NCI-H510A (cell line): Measurements from ENCODE around the gene SLC35E4.
"Not testable (repeated sequence)": the region's sequence is repeated elsewhere in the genome, so short reads cannot be mapped to it uniquely, and the experiment has no call there.

Experiments used
- DNase-seq: peaks from one replicate; lab custom pipeline; 2025; lab: John Stamatoyannopoulos, UW

SLC35E4 gene

DNA sequence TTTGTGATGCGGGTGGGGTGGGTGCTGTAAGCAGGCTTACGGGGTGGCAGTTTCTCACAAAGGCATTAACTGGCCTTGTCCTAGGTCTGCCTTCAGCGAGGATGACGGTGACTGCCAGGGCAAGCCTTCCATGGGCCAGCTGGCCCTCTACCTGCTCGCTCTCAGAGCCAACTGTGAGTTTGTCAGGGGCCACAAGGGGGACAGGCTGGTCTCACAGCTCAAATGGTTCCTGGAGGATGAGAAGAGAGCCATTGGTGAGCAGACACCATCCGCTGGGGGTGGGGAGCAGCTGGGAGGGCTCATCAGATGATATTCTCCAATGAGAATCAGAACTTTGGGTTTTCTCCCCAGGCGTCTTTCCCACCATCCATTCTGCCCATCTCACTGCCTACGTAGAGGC, 22.8 kb upstream of the SLC35E4 start:
- no peak for DNase-seq

GRCh38 chr22:30614268-30614667, 21.3 kb upstream of the SLC35E4 start:
- no peak for DNase-seq

GRCh38 chr22:30614879-30615278, 20.7 kb upstream of the SLC35E4 start:
- no peak for DNase-seq

DNA sequence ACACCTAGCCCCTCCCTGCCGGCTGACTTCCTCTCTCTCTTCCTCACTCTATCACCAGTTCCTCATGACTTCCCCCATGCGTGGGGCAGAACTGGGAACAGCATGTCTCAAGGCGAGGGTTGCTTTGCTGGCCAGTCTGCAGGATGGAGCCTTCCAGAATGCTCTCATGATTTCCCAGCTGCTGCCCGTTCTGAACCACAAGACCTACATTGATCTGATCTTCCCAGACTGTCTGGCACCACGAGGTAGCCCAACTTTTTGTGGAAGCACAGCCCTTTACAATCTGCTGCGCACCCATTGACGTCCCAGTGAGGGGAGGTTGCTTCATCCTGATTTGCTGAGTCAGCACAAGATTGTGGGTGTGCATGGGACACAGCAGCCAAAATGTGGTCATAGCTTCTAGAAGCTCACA, 20.0 kb upstream of the SLC35E4 start:
- DNase-seq: no peak

GRCh38 chr22:30617819-30618218, 17.8 kb upstream of the SLC35E4 start:
- DNase-seq: no peak

GRCh38 chr22:30619909-30620308, 15.7 kb upstream of the SLC35E4 start:
- not testable (repeated sequence) for DNase-seq

GRCh38 chr22:30626413-30626812, 9.2 kb upstream of the SLC35E4 start:
- DNase-seq: no peak

DNA sequence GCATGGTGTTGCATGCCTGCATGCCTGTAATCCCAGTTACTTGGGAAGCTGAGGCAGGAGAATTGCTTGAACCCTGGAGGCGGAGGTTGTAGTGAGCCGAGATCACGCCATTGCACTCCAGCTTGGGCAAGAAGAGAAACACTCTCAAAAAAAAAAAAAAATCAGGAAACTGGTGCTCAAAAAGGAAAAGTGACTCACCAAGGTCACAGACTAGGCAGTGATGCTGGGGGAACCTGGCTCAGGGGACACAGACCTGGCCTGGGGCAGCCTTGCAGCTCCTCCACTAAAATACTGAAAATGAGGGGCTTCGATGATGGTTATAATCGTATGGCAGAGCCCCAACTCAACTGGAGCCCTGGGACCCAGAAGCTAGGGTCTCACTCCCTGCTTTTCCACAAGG, 8.1 kb upstream of the SLC35E4 start:
- no peak for DNase-seq

DNA sequence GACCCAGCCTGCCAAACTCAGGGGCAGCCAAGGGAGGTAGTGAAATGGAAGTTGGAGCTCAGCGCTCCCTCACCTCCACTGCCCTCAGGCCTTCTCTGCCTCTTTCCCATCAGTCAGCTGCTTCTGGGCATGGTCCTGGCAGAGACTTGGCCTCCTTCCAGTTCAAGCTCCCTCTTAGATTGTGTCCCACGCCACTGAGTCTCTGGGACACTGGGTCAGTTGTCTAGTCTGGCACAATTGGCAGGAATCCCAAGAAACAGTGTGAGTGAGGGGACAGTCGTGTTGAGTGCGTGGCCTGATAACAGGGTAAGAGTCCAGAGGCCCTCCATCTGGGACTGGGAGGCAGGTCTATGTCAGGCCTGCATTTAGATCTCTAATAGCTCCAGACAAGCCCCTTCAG, 7.1 kb upstream of the SLC35E4 start:
- no peak for DNase-seq

- DNase-seq: not testable (repeated sequence)
Observed at GRCh38 chr22:30631469-30631868, 4.1 kb upstream of the SLC35E4 start.

GRCh38 chr22:30634471-30635233, 929 bp upstream of the SLC35E4 start:
- no peak for DNase-seq

DNA sequence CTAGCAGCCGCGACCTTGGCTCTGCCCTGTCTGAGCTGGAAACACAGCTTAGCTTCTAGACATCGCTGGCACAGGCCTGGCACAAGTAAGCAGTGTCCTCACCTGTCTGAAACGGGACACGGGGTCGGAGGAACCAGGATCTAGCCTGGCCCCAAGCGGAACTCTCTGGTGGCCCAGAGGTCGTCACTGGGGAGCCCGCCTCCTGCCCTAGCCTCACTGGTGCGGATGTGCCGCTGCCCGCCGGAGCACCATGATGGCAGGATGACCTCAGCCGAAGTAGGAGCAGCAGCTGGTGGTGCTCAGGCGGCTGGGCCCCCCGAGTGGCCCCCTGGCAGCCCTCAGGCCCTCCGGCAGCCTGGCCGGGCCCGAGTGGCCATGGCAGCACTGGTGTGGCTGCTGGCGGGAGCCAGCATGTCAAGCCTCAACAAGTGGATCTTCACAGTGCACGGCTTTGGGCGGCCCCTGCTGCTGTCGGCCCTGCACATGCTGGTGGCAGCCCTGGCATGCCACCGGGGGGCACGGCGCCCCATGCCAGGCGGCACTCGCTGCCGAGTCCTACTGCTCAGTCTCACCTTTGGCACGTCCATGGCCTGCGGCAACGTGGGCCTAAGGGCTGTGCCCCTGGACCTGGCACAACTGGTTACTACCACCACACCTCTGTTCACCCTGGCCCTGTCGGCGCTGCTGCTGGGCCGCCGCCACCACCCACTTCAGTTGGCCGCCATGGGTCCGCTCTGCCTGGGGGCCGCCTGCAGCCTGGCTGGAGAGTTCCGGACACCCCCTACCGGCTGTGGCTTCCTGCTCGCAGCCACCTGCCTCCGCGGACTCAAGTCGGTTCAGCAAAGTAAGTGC, 871 bp downstream of the SLC35E4 start:
- no peak for DNase-seq

DNA sequence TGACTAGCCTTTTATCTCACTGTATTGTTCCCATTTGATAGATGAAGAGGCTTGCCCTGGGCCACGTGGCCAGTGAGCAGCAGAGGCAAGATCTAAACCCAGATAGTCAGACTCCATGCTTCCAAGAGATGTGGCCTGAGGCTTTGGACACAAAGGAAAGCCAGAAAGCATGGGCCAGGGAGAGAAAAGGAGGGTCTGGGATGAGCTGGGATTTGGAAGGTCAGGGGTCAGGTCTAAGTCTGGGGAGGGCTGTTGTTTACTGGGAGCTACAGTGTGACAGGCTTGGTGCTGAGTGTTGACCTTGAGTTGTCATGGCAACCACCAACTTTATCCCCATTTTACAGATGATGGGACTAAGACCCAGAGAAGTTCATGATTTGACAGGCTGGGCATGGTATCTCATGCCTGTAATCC, 2.1 kb downstream of the SLC35E4 start:
- no peak for DNase-seq

DNA sequence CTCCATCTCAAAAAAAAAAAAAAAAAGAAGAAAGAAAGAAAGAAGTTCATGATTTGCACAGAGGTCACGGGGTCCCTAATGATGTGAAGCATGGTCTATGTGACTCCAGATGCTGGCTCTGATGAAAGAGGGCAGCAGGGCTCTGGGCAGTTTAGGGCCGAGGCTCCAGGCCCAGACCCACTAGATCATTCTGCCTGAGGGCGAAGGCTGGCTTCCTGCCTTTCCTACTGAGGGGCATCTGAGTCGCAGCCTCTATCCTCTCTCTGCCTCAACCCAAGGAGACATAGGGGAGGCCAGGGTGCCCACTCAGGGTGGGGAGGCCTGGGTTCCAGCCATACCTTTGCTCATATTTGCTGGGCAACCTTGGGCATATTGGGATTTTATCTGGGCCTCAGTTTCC, 4.8 kb downstream of the SLC35E4 start:
- DNase-seq: no peak

GRCh38 chr22:30640839-30641430, 5.4 kb downstream of the SLC35E4 start:
- no peak for DNase-seq

DNA sequence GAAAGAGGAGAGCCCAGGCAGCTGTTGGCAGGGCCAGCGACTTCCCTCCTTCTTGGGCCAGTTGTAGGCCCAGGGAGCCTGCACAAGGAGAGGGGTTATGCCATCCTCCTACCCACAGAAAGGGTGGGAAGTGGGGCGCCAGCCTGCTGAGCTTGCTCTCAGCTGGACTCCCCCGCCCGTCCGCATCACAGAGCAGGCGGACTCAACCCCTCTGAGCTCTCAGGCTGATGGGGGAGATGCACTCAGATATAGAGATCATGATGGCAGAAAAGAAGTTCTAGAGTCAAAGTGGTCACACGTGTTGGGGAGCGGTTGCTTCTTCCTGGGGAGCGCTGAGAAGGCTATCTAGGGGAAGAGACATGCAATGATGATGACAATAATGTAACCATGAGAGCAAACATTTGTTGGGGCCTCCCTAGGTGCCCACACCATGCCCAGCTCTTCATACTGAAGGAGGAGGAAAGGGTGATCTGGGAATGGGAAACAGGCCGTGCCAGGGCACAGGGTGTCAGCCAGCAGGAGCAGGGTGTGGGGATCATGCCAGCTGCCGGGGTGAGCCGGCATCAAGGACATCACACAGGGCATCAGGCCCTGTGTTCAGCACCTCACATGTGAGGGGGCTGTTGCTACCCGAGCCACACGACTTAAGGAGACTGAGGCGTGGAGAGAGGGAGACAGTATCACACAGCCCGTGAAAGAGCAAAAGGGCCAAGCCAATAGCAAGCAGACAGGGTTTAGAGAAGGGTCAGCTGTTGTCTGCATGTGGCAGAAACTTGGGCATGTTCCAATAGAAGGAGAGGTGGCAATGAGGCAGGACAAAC, 7.7 kb downstream of the SLC35E4 start:
- DNase-seq: no peak

GRCh38 chr22:30646518-30647160, 11.1 kb downstream of the SLC35E4 start:
- DNase-seq: no peak

DNA sequence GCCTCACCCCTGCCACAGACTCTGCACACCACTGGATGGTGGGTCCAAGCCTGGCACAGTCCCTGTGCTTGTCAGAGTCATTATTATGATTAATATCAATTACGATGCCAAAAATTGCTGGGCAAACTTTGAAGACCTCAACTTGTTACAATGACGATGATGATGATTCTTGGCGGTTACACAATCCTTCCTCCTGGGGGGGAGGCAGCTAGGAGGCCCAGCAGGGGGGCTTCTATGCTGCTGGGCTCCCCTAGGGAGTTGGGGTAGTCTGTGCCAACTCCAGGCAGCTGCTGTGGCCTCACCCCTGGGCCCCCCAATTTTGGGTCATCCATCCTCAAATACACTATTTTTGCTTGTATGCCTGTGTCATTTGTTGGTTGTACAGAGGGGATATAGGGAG, 12.0 kb downstream of the SLC35E4 start:
- no peak for DNase-seq

- no peak for DNase-seq
Observed at GRCh38 chr22:30648825-30649224, 13.2 kb downstream of the SLC35E4 start.

GRCh38 chr22:30649430-30650007, 13.9 kb downstream of the SLC35E4 start:
- no peak for DNase-seq

DNA sequence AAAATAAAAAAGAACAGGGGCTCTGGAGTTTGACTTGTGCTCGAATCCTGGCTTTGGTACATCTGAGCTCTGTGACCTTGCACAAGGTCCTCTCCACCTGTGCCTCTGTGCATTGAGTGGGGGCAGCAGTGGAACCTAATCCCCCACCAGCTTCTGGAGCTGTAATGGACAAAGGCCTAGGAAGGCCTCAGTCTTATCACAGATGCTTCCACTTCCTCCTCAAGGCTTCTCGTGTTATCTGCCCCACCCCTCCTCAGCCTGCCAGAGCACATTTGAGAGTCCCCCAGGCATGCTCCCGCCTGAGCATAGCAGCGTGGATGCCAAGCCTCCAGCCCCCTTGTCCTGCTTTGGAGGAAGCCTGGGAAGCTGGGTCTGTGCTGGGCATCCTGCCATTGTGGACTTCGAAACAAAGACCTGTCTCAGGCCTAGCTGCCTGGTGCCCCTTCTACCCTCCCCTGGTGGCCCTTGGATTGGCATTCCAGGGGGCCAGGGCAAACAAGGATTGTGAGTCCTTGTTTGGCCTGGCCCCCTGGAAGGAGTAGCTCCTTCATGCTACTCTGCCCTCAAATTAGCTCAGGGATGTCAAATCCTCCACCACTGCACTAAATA, 15.0 kb downstream of the SLC35E4 start:
- DNase-seq: no peak
